ENCODE data around the gene MPPE1. TPM values are rescaled to one million over a fixed set of nuclear protein-coding genes. Genes with fewer than 3 reads are reported as not detected.

The MPPE1 gene
- total RNA-seq, 1 donor from 2014 or later, result 29.4 TPM

DNA sequence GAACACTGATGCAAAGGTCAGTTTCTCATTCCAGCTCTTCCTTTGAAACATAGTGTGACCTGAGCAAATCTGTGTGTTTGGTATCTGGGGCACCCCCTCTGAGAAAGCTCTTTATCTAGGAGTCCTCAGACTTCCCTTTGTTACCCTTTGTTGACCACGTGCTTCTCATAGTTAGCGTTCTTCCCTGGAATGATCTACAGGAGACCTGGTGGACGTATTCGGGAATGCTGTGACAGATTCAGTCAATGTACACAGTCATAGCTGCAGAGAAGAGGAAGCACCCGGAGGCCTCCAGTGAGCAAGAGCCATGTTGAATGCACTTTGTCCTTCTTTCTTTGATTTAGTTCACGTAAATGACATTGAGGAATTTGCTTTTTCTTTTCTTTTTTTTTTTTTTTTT lies 67.6 kb downstream of the MPPE1 start:
- H3K27me3 ChIP-seq (ENCODE audit: insufficient read depth, low read length), result no peaks in the 10 kb centered on the region
- no peaks in the 10 kb centered on the region for H3K4me1 ChIP-seq (ENCODE audit: insufficient read depth, low read length)
- H3K9me3 Mint-ChIP-seq (ENCODE audit: unreplicated experiment), result no peaks in the 10 kb centered on the region
- H3K4me3 Mint-ChIP-seq (ENCODE audit: unreplicated experiment), result peak overlapping the region; percentile 29
- H3K36me3 ChIP-seq (ENCODE audit: insufficient read depth, low read length), result no peaks in the 10 kb centered on the region
- no peak for TF ChIP-seq CTCF (IDR thresholded peaks at IDR 0.05; ENCODE audit: insufficient read depth, low read depth, low read length)
- TF ChIP-seq EZH2 (IDR thresholded peaks at IDR 0.05; ENCODE audit: insufficient read depth, low read length), result no peak
- no peaks in the 10 kb centered on the region for H4K20me1 ChIP-seq (ENCODE audit: insufficient read depth, low read length)
- peak overlapping the region; percentile 24 for H3K27ac Mint-ChIP-seq (ENCODE audit: unreplicated experiment)
- H2AFZ ChIP-seq (ENCODE audit: low read depth, low read length), result peak overlapping the region; percentile 13
- no peaks in the 10 kb centered on the region for H3K79me2 ChIP-seq (ENCODE audit: insufficient read depth, low read length)
- H3K27ac ChIP-seq (ENCODE audit: low read depth, low read length), result no peak overlapping the region
- H3K4me1 Mint-ChIP-seq (ENCODE audit: low read depth, unreplicated experiment), result peaks cover 6% of the 10 kb centered on the region
- DNase-seq (ENCODE audit: low read depth) (no peak), FAIRE-seq (no peak)
- no peak overlapping the region for H3K4me3 ChIP-seq (ENCODE audit: insufficient read depth, low read depth, low read length)
- H3K36me3 Mint-ChIP-seq (ENCODE audit: low read depth, unreplicated experiment), result no peaks in the 10 kb centered on the region
- H3K9ac ChIP-seq (ENCODE audit: low read length), result no peak overlapping the region
- no peaks in the 10 kb centered on the region for H3K27me3 Mint-ChIP-seq (ENCODE audit: low read depth, unreplicated experiment)
- H3K9me3 ChIP-seq (ENCODE audit: insufficient read depth, low read depth, low read length), result no peaks in the 10 kb centered on the region
- H3K4me2 ChIP-seq (ENCODE audit: low read length), result no peak overlapping the region

DNA sequence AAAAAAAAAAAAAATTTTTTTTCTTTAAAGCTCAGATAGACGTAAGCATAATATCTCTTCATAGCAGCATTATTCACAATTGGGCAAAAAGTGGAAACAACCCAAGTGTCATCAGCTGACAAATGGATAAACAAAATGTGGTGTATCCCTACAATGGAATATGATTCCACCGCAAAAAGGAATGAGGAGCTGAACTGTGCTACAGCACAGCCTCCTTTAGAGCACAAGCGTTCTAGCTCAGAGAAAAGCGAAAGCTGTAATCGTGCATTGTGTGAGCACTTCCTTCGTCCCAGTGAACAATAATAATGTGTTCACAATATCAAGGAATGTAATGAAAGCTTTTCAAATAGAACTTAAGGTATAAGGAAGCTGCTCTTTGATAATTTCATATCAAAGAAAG lies 68.6 kb downstream of the MPPE1 start:
- H3K9me3 Mint-ChIP-seq (ENCODE audit: unreplicated experiment), result no peaks in the 10 kb centered on the region
- no peak overlapping the region for H3K27ac Mint-ChIP-seq (ENCODE audit: unreplicated experiment)
- H3K4me1 Mint-ChIP-seq (ENCODE audit: low read depth, unreplicated experiment), result peaks cover 6% of the 10 kb centered on the region
- no peaks in the 10 kb centered on the region for H3K27me3 Mint-ChIP-seq (ENCODE audit: low read depth, unreplicated experiment)
- Histone ChIP-seq H3K4me2 (ENCODE audit: low read length) (no peak overlapping the region), H3K4me1 (ENCODE audit: insufficient read depth, low read length) (no peaks in the 10 kb centered on the region), H3K9ac (ENCODE audit: low read length) (no peak overlapping the region), H4K20me1 (ENCODE audit: insufficient read depth, low read length) (no peaks in the 10 kb centered on the region), H3K36me3 (ENCODE audit: insufficient read depth, low read length) (no peaks in the 10 kb centered on the region), H3K79me2 (ENCODE audit: insufficient read depth, low read length) (no peaks in the 10 kb centered on the region), H3K9me3 (ENCODE audit: insufficient read depth, low read depth, low read length) (no peaks in the 10 kb centered on the region), H3K27me3 (ENCODE audit: insufficient read depth, low read length) (no peaks in the 10 kb centered on the region), H2AFZ (ENCODE audit: low read depth, low read length) (no peak overlapping the region), H3K27ac (ENCODE audit: low read depth, low read length) (no peak overlapping the region), H3K4me3 (ENCODE audit: insufficient read depth, low read depth, low read length) (no peak overlapping the region)
- DNase-seq (ENCODE audit: low read depth) (no peak), FAIRE-seq (no peak)
- no peak overlapping the region for H3K4me3 Mint-ChIP-seq (ENCODE audit: unreplicated experiment)
- no peaks in the 10 kb centered on the region for H3K36me3 Mint-ChIP-seq (ENCODE audit: low read depth, unreplicated experiment)
- TF ChIP-seq CTCF (IDR thresholded peaks at IDR 0.05; ENCODE audit: insufficient read depth, low read depth, low read length) (no peak), EZH2 (IDR thresholded peaks at IDR 0.05; ENCODE audit: insufficient read depth, low read length) (no peak)

GRCh38 chr18:11834772-11835171 lies 73.3 kb downstream of the MPPE1 start:
- H3K36me3 ChIP-seq (ENCODE audit: insufficient read depth, low read length), result no peaks in the 10 kb centered on the region
- H3K36me3 Mint-ChIP-seq (ENCODE audit: low read depth, unreplicated experiment), result no peaks in the 10 kb centered on the region
- H3K79me2 ChIP-seq (ENCODE audit: insufficient read depth, low read length), result no peaks in the 10 kb centered on the region
- no peaks in the 10 kb centered on the region for H3K27me3 ChIP-seq (ENCODE audit: insufficient read depth, low read length)
- H3K4me2 ChIP-seq (ENCODE audit: low read length), result no peak overlapping the region
- H3K9me3 Mint-ChIP-seq (ENCODE audit: unreplicated experiment), result no peaks in the 10 kb centered on the region
- no peak overlapping the region for H3K27ac ChIP-seq (ENCODE audit: low read depth, low read length)
- H3K27ac Mint-ChIP-seq (ENCODE audit: unreplicated experiment), result no peak overlapping the region
- DNase-seq (ENCODE audit: low read depth) (no peak), FAIRE-seq (no peak)
- TF ChIP-seq CTCF (IDR thresholded peaks at IDR 0.05; ENCODE audit: insufficient read depth, low read depth, low read length) (no peak), EZH2 (IDR thresholded peaks at IDR 0.05; ENCODE audit: insufficient read depth, low read length) (no peak)
- H3K27me3 Mint-ChIP-seq (ENCODE audit: low read depth, unreplicated experiment), result no peaks in the 10 kb centered on the region
- no peaks in the 10 kb centered on the region for H3K9me3 ChIP-seq (ENCODE audit: insufficient read depth, low read depth, low read length)
- H3K9ac ChIP-seq (ENCODE audit: low read length), result no peak overlapping the region
- no peaks in the 10 kb centered on the region for H3K4me1 Mint-ChIP-seq (ENCODE audit: low read depth, unreplicated experiment)
- H3K4me3 Mint-ChIP-seq (ENCODE audit: unreplicated experiment), result no peak overlapping the region
- no peak overlapping the region for H3K4me3 ChIP-seq (ENCODE audit: insufficient read depth, low read depth, low read length)
- no peaks in the 10 kb centered on the region for H3K4me1 ChIP-seq (ENCODE audit: insufficient read depth, low read length)
- H4K20me1 ChIP-seq (ENCODE audit: insufficient read depth, low read length), result no peaks in the 10 kb centered on the region
- no peak overlapping the region for H2AFZ ChIP-seq (ENCODE audit: low read depth, low read length)

Other genes starting within 250 kb of the MPPE1 start
- 3.6 and 4.5 TPM in 2 replicates for gene GNAL, start 219.1 kb downstream of the MPPE1 start, total RNA-seq
- 45.0 and 49.7 TPM in 2 replicates for gene CHMP1B, start 56.9 kb downstream of the MPPE1 start, total RNA-seq
- 4.1 and 4.8 TPM in 2 replicates for gene IMPA2, start 73.2 kb upstream of the MPPE1 start, total RNA-seq
- not detected in 2 replicates for gene ANKRD62, start 185.5 kb upstream of the MPPE1 start, total RNA-seq

Data from astrocyte (in vitro differentiated cells and primary cell).